Stimulated activated naive CD8-positive, alpha-beta T cell treated with anti-CD3 and anti-CD28 coated beads, Interleukin-15, Interleukin-2, amounts not matched to agents 100 ng/mL and 50 ng/mL, for 24 hours (primary cell): ENCODE measurements around the gene INO80E.

Source experiments
- H3K27ac Mint-ChIP-seq: one replicate; pipeline ENCODE4 v1.8.0; 2021; ENCODE audit warnings: mild to moderate bottlenecking, mixed read lengths
- H3K27me3 Mint-ChIP-seq: one replicate; pipeline ENCODE4 v1.8.0; 2021; ENCODE audit warnings: mixed read lengths
- H3K36me3 Mint-ChIP-seq: one replicate; pipeline ENCODE4 v1.8.0; 2021; ENCODE audit warnings: low read depth, mixed read lengths
- H3K4me1 Mint-ChIP-seq: one replicate; pipeline ENCODE4 v1.8.0; 2021; ENCODE audit warnings: low read depth, mixed read lengths
- H3K4me3 Mint-ChIP-seq: one replicate; pipeline ENCODE4 v1.8.0; 2021; ENCODE audit warnings: mild to moderate bottlenecking, mixed read lengths
- H3K9me3 Mint-ChIP-seq: one replicate; pipeline ENCODE4 v1.8.0; 2021; ENCODE audit warnings: mixed read lengths

Gene INO80E

DNA sequence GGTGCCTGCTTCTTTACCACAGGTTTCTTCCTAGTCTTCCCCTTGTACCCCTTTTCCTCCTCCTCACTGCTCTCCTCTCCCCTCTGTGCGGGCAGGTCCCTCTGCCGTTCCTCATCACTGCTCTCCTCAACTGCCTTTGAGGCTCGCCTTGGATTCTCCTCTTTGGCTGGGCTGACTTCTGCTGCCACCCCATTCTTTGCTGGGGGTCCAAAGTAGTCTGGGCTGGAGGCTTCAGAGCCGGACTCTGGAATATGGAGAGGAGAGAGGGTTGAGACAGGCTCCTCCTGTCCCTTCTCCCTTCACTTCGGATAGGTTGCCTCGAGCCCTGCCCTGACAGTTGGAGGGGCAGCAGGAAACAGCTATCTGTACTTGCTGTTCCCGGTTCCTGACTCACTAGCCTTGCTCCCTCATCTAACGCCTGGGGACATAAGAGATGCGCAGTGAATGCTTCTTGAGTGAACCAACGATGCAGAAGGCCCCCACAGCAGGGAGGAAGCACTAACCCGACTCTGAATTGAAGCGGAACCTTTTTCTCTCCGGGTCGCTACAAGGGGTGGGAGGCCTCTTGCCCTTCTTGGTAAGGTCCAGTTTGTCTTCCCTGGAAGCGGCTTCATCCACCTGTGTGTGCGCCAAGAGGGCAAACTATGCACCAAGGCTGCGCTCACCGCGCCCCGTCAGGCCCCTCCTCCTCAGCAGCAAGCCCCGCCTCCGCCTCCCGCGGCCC is 1.3 kb upstream of the INO80E start:
- peak overlapping the region; percentile 97 for H3K4me3 Mint-ChIP-seq
- H3K4me1 Mint-ChIP-seq, result peaks cover 34% of the 10 kb centered on the region
- peak overlapping the region; percentile 99 for H3K27ac Mint-ChIP-seq
- peaks cover 46% of the 10 kb centered on the region for H3K36me3 Mint-ChIP-seq
- H3K9me3 Mint-ChIP-seq, result no peaks in the 10 kb centered on the region
- H3K27me3 Mint-ChIP-seq, result no peaks in the 10 kb centered on the region

DNA sequence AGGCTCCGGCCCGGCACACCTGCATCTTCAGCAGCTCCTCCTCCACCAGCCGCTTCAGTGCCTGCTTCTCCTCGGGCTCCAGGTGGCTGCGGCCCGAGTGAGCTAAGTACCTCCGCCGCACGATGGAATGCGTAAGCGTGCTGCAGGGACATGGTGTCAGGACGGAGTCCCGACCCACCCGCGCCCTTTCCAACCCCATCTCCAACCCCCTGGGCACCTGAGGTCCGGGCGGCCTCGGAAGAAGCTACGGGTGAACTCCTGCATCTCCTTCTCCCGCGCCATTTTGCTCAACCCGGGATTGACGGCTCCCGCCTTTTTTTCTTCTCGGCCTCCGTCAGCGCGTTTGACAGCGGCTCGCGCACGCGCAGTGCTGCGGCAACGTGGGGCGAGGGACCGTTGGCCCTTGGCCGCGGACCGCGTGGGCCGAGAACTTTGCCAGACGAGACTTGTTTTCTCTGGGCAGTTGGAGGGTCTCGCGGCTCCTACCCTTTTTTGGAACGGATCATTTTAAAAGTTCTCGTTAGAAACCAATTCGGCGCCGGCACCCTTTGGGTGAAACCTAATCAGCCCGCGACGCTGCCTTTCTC is 624 bp upstream of the INO80E start, which contains the start of gene HIRIP3:
Gene HIRIP3 (minus strand): TSS at position 294 of the 587 bp plus-strand sequence. CDS start 12 bp downstream, at position 282.
- peaks cover 34% of the 10 kb centered on the region for H3K4me1 Mint-ChIP-seq
- H3K27me3 Mint-ChIP-seq, result no peaks in the 10 kb centered on the region
- peaks cover 40% of the 10 kb centered on the region for H3K36me3 Mint-ChIP-seq
- peak within 1 kb of the TSS; percentile 99 for H3K27ac Mint-ChIP-seq
- H3K4me3 Mint-ChIP-seq, result peak within 1 kb of the TSS; percentile 97
- no peaks in the 10 kb centered on the region for H3K9me3 Mint-ChIP-seq

- Mint-ChIP-seq H3K27me3 (no peaks in the 10 kb centered on the region), H3K4me1 (peaks cover 34% of the 10 kb centered on the region), H3K36me3 (peaks cover 41% of the 10 kb centered on the region), H3K4me3 (peak overlapping the region; percentile 97), H3K9me3 (no peaks in the 10 kb centered on the region), H3K27ac (peak overlapping the region; percentile 99)
These were observed 767 bp downstream of the INO80E start for GRCh38 chr16:29996766-29997250.

DNA sequence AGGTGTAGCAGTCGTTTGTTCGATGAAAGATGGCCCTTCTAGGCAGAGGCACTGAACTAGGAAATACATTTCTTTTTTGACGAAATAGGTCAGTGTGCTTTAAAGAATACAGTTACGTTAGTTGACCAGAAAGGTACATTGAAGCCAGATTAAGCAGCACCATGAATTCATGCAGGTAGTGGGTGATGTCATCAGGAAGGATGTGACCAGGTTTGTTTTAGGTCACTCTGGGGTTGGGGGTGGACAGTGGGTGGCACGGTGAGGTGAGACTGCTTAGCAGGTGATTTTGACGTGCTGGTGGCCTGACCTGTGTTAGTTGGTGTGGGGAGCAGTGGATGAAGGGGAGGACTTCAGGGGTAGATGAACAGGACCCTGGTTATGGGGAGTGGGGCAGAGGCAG is 3.6 kb downstream of the INO80E start:
- H3K27ac Mint-ChIP-seq, result no peak overlapping the region
- no peak overlapping the region for H3K4me3 Mint-ChIP-seq
- peaks cover 47% of the 10 kb centered on the region for H3K36me3 Mint-ChIP-seq
- peaks cover 25% of the 10 kb centered on the region for H3K4me1 Mint-ChIP-seq
- H3K9me3 Mint-ChIP-seq, result no peaks in the 10 kb centered on the region
- no peaks in the 10 kb centered on the region for H3K27me3 Mint-ChIP-seq

DNA sequence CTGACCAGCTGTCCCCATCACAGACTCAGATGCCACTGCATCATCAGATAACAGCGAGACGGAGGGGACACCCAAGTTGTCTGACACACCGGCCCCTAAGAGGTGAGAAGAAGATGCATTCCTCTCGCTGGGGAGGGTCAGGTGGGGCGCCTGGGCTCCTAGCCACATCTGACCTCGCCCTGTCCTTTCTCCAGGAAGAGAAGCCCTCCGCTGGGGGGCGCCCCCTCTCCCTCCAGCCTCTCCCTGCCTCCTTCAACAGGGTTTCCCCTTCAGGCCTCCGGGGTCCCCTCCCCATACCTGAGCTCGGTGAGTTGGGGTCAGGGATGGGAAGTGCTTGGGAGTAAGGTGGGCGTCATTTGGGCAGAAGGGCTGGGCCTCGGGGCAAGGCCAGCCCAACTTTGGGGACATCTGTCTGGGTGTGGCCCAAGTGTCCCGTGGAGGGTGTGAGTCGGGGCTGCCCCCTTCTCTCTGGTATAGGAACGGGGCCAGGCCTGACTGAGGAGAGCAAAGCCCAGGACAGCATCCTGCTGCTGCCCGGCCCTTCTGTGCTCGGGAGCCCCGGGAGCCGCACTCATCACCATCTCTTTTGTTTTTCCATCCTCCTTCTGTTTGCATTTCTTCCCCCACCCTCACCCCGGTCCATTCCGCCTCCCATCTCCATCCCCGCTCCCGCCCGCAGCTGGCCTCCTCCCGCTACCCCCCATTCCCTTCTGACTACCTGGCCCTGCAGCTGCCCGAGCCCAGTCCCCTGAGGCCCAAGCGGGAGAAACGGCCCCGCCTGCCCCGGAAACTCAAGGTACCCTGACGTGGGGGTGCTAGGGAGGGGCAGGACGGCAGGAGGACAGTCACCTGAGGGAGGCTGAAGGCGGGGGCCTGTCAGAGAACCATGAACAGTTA is 4.9 kb downstream of the INO80E start:
- Mint-ChIP-seq H3K36me3 (peaks cover 47% of the 10 kb centered on the region), H3K27ac (no peak overlapping the region)

DNA sequence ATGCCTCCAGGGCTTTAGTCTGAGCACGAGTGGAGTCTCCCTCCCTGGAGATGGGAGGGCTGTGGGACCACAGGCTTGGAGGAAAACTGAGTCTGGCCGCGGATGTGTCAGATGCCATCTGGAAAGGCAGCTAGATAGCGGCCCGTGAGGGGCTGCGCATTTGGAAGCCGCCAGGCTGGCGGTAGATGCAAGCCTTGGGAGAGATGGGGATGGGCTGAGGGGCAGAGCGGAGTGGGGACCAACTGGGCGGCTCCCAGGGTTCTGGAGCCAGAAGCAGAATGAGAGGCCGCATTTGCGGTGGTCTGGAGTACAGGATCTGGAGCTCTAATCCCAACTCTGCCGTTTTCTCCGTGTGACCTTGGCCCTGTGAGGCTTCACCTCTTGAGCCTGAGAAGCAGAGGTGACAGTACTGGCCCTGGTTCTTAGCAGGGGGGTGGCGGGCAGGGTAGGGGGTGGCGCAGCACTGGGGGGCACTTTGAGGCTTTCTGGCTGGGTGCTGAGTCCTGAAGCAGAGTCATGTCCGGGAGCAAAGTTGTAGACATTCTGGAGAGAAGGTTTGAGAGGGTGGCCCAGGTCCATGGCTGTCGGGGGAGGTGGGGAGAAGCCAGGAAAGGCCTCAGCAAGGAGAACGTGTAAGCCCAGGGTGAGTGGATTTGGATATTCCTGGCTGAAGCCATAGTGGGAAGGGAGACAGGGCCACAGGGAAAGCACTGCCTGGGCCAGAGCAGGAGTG is 6.7 kb downstream of the INO80E start:
- Mint-ChIP-seq H3K36me3 (peaks cover 34% of the 10 kb centered on the region), H3K27me3 (no peaks in the 10 kb centered on the region), H3K4me1 (peaks cover 7% of the 10 kb centered on the region), H3K9me3 (no peaks in the 10 kb centered on the region), H3K4me3 (no peak overlapping the region), H3K27ac (no peak overlapping the region)

More for the DNA sequence above, 4.9 kb downstream of the INO80E start:
- Mint-ChIP-seq H3K4me3 (no peak overlapping the region), H3K27me3 (no peaks in the 10 kb centered on the region), H3K4me1 (peaks cover 15% of the 10 kb centered on the region), H3K9me3 (no peaks in the 10 kb centered on the region)

- Mint-ChIP-seq H3K27me3 (no peaks in the 10 kb centered on the region), H3K4me3 (no peak overlapping the region), H3K9me3 (no peaks in the 10 kb centered on the region), H3K4me1 (no peaks in the 10 kb centered on the region), H3K27ac (no peak overlapping the region), H3K36me3 (peaks cover 25% of the 10 kb centered on the region)
These were observed 7.8 kb downstream of the INO80E start for GRCh38 chr16:30003670-30004423.

DNA sequence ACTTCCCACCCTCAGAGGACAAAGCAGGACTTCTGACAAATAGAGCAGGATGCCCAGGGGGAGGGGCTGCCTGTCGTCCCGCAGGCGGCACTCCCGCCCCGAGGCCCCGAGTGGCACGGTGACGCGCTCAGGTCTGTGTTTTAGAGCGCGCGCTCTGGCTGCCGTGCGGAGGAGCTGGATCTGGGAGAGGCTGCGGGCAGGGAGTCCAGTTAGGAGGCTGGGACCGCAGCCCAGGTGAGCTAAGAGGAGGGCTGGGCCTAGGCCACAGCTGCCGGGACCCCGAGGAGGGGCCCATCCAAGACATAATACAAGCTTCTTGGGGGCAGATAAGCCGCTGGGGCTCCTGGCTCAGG is 8.4 kb downstream of the INO80E start:
- Mint-ChIP-seq H3K9me3 (no peaks in the 10 kb centered on the region), H3K27ac (no peak overlapping the region), H3K4me3 (no peak overlapping the region), H3K27me3 (no peaks in the 10 kb centered on the region), H3K36me3 (peaks cover 20% of the 10 kb centered on the region), H3K4me1 (no peaks in the 10 kb centered on the region)

- Mint-ChIP-seq H3K4me3 (no peak overlapping the region), H3K36me3 (peaks cover 15% of the 10 kb centered on the region), H3K4me1 (no peaks in the 10 kb centered on the region), H3K27me3 (no peaks in the 10 kb centered on the region), H3K27ac (no peak overlapping the region), H3K9me3 (no peaks in the 10 kb centered on the region)
These were observed 8.8 kb downstream of the INO80E start for GRCh38 chr16:30004811-30005242.

DNA sequence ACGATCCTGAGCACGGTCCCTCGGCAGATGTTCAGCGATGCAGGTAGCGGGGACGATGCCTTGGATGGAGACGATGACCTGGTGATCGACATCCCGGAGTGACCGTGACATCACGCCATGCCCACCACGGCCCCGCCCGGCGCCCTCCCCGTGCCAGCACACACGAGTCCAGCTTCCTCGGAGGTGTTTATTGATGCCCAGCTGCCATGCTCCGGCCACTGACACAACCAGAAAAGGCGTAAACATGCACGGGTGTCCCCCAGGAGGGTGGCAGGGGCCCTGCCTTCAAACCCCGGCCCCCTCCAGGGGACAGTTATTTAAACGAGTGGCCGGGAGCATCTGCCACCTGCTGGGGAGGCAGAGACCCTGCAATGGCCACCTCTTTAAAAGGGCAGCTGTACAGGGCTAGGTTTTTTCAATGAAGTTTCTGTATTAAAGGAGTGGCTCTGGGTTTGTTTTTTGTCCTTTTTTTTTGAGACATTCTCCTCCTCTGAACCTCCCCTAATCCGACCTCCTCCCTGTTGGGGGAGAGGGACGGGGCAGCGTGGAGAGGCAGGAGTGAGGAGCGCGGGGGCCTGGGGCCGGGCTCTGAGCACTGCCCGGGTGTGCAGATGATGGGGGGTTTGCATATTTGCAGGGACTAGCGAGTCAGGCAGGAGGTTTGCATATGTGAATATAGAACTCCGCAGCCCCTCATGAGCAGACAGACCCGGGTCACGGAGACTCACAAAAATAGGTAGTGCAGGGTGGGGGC is 9.5 kb downstream of the INO80E start:
- peaks cover 15% of the 10 kb centered on the region for H3K36me3 Mint-ChIP-seq
- H3K27ac Mint-ChIP-seq, result no peak overlapping the region
- peaks cover 3% of the 10 kb centered on the region for H3K27me3 Mint-ChIP-seq
- peaks cover 6% of the 10 kb centered on the region for H3K4me1 Mint-ChIP-seq
- H3K4me3 Mint-ChIP-seq, result no peak overlapping the region
- H3K9me3 Mint-ChIP-seq, result no peaks in the 10 kb centered on the region

- H3K4me3 Mint-ChIP-seq, result no peak overlapping the region
- no peaks in the 10 kb centered on the region for H3K9me3 Mint-ChIP-seq
- peaks cover 7% of the 10 kb centered on the region for H3K4me1 Mint-ChIP-seq
- no peak overlapping the region for H3K27ac Mint-ChIP-seq
- H3K27me3 Mint-ChIP-seq, result peaks cover 3% of the 10 kb centered on the region
- peaks cover 15% of the 10 kb centered on the region for H3K36me3 Mint-ChIP-seq
These were observed 10.0 kb downstream of the INO80E start for GRCh38 chr16:30006095-30006473.

DNA sequence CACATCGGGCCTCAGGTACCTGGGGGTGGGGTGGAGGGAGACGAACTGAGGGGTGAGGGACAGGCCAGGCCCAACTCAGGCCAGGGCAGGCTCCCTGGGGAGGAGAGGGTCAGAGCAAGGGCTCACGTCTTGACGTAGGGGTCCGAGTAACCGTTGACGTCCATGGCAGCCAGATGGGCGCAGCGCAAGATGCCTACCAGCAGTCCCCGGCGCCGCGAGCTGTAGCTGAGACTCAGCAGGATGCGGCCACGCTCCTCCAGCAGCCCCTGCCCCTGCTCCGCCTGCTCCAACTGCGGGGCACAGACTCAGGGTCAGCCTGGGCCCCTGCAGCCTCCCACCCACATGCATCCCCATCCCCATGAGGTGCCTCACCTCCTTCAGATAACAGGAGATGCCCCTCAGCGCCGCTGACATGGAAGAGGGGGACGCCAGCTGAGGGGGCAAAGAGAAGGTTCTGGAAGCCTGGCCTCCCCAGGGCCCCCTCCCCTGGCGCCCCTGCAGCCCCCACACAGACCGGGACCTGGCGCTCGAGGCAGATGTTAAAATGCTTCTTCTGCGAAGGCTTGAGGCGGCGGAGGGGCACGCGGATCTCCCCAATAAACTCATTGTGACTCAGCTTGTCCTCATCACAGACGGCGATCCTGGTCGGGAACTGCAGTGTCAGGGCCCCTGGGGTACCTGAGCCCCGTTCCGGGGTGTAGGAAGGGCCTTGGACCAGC is 10.8 kb downstream of the INO80E start:
- Mint-ChIP-seq H3K27me3 (peaks cover 4% of the 10 kb centered on the region), H3K9me3 (no peaks in the 10 kb centered on the region), H3K27ac (no peak overlapping the region), H3K4me3 (no peak overlapping the region), H3K36me3 (peaks cover 11% of the 10 kb centered on the region), H3K4me1 (peaks cover 9% of the 10 kb centered on the region)

DNA sequence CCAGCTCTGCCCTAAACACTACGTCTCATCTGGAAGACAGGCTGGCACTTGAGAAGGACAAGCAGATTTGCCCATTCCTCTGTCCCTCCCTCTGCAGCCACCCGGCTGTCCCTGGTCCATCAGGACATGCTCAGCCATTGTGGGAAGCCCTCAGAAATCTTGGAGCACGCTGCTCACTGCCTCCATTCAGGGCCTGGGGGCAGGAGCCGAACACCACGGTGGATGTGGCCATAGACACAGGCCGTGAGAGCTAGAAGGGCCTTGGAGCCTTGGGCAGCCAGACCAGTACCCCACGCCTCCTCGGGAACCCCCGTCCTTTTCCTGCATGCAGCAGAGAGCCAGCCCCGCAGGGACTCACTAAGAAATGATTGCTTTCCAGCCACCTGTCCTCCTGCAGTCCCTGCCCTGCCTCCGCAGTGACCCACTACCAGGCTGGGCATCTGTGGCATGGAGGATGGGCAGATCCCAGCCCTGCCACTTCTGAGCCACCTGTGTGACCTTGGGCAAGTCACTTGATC is 11.4 kb downstream of the INO80E start:
- Mint-ChIP-seq H3K4me1 (peaks cover 13% of the 10 kb centered on the region), H3K27me3 (peaks cover 10% of the 10 kb centered on the region), H3K9me3 (no peaks in the 10 kb centered on the region), H3K36me3 (peaks cover 5% of the 10 kb centered on the region), H3K4me3 (no peak overlapping the region), H3K27ac (no peak overlapping the region)
